SK-N-SH treated with all-trans-retinoic acid at 6 μM for 48 hours (cell line): ENCODE results near the gene GALE.

ENCODE experiments used
- ATAC-seq: fragments of 200-7000 bp; cut with Tn5 transposase; 3 replicates; pipeline ENCODE4 v1.9.1; 2020; ENCODE audit warnings: mild to moderate bottlenecking, moderate library complexity
- ARNTL ChIP-seq: fragments of 450-650 bp; formaldehyde crosslinking; IDR thresholded peaks from 2 replicates; pipeline ENCODE4 v1.5.0; 2020; ENCODE audit warnings: low read depth, mild to moderate bottlenecking, moderate library complexity, borderline replicate concordance
- BACH2 ChIP-seq: fragments of 250-450 bp; sonication (Bioruptor Pico); IDR thresholded peaks from 2 replicates; pipeline ENCODE4 v1.9.0; 2021; ENCODE audit warnings: mild to moderate bottlenecking, borderline replicate concordance
- CREB5 ChIP-seq: fragments of 250-450 bp; sonication (Bioruptor Pico); IDR thresholded peaks from 2 replicates; pipeline ENCODE4 v1.5.1; 2020; ENCODE audit warnings: low read depth, mild to moderate bottlenecking, moderate library complexity
- CSDC2 ChIP-seq: fragments of 250-450 bp; sonication (Bioruptor Pico); IDR thresholded peaks from 2 replicates; pipeline ENCODE4 v1.5.0; 2020; ENCODE audit warnings: mild to moderate bottlenecking, moderate library complexity
- CSRNP3 ChIP-seq: fragments of 250-450 bp; sonication (Bioruptor Pico); IDR thresholded peaks from 2 replicates; pipeline ENCODE4 v1.5.1; 2021; ENCODE audit warnings: mild to moderate bottlenecking, moderate library complexity
- ESRRG ChIP-seq: fragments of 250-450 bp; sonication (Bioruptor Pico); IDR thresholded peaks from 2 replicates; pipeline ENCODE4 v1.6.1; 2021; ENCODE audit warnings: mild to moderate bottlenecking
- GLIS3 ChIP-seq: fragments of 250-450 bp; sonication (Bioruptor Pico); IDR thresholded peaks from 2 replicates; pipeline ENCODE4 v1.5.0; 2020; ENCODE audit warnings: mild to moderate bottlenecking, moderate library complexity
- ISL1 ChIP-seq: fragments of 250-450 bp; sonication (Bioruptor Pico); IDR thresholded peaks from 2 replicates; pipeline ENCODE4 v2.1.2; 2022; ENCODE audit warnings: mild to moderate bottlenecking, moderate library complexity
- OSR1 ChIP-seq: fragments of 250-450 bp; sonication (Bioruptor Pico); IDR thresholded peaks from 2 replicates; pipeline ENCODE4 v1.8.0; 2022; ENCODE audit warnings: moderate library complexity, mild to moderate bottlenecking, inconsistent platforms
- PATZ1 ChIP-seq: fragments of 250-450 bp; sonication (Bioruptor Pico); IDR thresholded peaks from 2 replicates; pipeline ENCODE4 v1.8.0; 2020; ENCODE audit warnings: mild to moderate bottlenecking, moderate library complexity, borderline replicate concordance
- POU6F1 ChIP-seq: fragments of 250-450 bp; sonication (Bioruptor Pico); IDR thresholded peaks from 2 replicates; pipeline ENCODE4 v1.8.0; 2021; ENCODE audit warnings: low read depth, mild to moderate bottlenecking, moderate library complexity, borderline replicate concordance
- PPARA ChIP-seq: fragments of 250-450 bp; sonication (Bioruptor Pico); IDR thresholded peaks from 2 replicates; pipeline ENCODE4 v1.5.0; 2020; ENCODE audit warnings: mild to moderate bottlenecking, borderline replicate concordance
- RARB ChIP-seq: fragments of 250-450 bp; sonication (Bioruptor Pico); IDR thresholded peaks from 2 replicates; pipeline ENCODE4 v1.8.0; 2021; ENCODE audit warnings: mild to moderate bottlenecking, moderate library complexity
- SNAI2 ChIP-seq: fragments of 250-450 bp; sonication (Bioruptor Pico); IDR thresholded peaks from 2 replicates; pipeline ENCODE4 v1.5.0; 2020; ENCODE audit warnings: mild to moderate bottlenecking, moderate library complexity
- TCF4 ChIP-seq: fragments of 250-450 bp; sonication (Bioruptor Pico); IDR thresholded peaks from 2 replicates; pipeline ENCODE4 v1.8.0; 2021; ENCODE audit warnings: mild to moderate bottlenecking, moderate library complexity, borderline replicate concordance
- TOX ChIP-seq: fragments of 250-450 bp; sonication (Bioruptor Pico); IDR thresholded peaks from 2 replicates; pipeline ENCODE4 v1.8.0; 2021; ENCODE audit warnings: mild to moderate bottlenecking, moderate library complexity, borderline replicate concordance
- ZC3H10 ChIP-seq: fragments of 250-450 bp; sonication (Bioruptor Pico); IDR thresholded peaks from 2 replicates; pipeline ENCODE4 v1.5.1; 2021; ENCODE audit warnings: mild to moderate bottlenecking, moderate library complexity
- ZFP3 ChIP-seq: fragments of 250-450 bp; sonication (Bioruptor Pico); IDR thresholded peaks from 2 replicates; pipeline ENCODE4 v1.5.0; 2020; ENCODE audit warnings: mild to moderate bottlenecking, moderate library complexity
- ZFP30 ChIP-seq: fragments of 450-650 bp; formaldehyde crosslinking; IDR thresholded peaks from 2 replicates; pipeline ENCODE4 v1.5.0; 2022; ENCODE audit warnings: mild to moderate bottlenecking, moderate library complexity
- ZNF565 ChIP-seq: fragments of 450-650 bp; formaldehyde crosslinking; conservative IDR thresholded peaks from 2 replicates; pipeline ENCODE4 v1.5.0; 2020; ENCODE audit warnings: low read depth, mild to moderate bottlenecking, moderate library complexity
- ZNF70 ChIP-seq: fragments of 450-650 bp; formaldehyde crosslinking; IDR thresholded peaks from 2 replicates; pipeline ENCODE4 v1.5.0; 2020; ENCODE audit warnings: mild to moderate bottlenecking, moderate library complexity
- ZNF8 ChIP-seq: fragments of 450-650 bp; formaldehyde crosslinking; IDR thresholded peaks from 2 replicates; pipeline ENCODE4 v1.5.0; 2020; ENCODE audit warnings: mild to moderate bottlenecking, moderate library complexity

The GALE gene

GRCh38 chr1:23845163-23845562, 44.6 kb upstream of the GALE start (continued):
- no peak for TF ChIP-seq ZNF8 (CRISPR knock-in tag)
- TF ChIP-seq PPARA (CRISPR knock-in tag), result no peak
- TF ChIP-seq GLIS3 (CRISPR knock-in tag), result no peak
- TF ChIP-seq ZC3H10, result no peak
- TF ChIP-seq ZFP30 (CRISPR knock-in tag), result no peak
- TF ChIP-seq CSDC2, result no peak

GRCh38 chr1:23843644-23844043, 43.1 kb upstream of the GALE start:
- ATAC-seq, result no peak
- TF ChIP-seq OSR1, result no peak
- TF ChIP-seq GLIS3 (CRISPR knock-in tag), result no peak
- no peak for TF ChIP-seq BACH2 (CRISPR knock-in tag)
- TF ChIP-seq CREB5 (CRISPR knock-in tag), result no peak
- no peak for TF ChIP-seq ZC3H10
- no peak for TF ChIP-seq ZFP30 (CRISPR knock-in tag)
- no peak for TF ChIP-seq PPARA (CRISPR knock-in tag)
- no peak for TF ChIP-seq ESRRG
- no peak for TF ChIP-seq TOX
- no peak for TF ChIP-seq ZNF70
- TF ChIP-seq CSRNP3 (CRISPR knock-in tag), result no peak
- TF ChIP-seq TCF4 (CRISPR knock-in tag), result no peak
- no peak for TF ChIP-seq ZNF8 (CRISPR knock-in tag)
- TF ChIP-seq ISL1 (CRISPR knock-in tag), result no peak
- no peak for TF ChIP-seq ARNTL (CRISPR knock-in tag)
- TF ChIP-seq SNAI2 (CRISPR knock-in tag), result no peak
- TF ChIP-seq ZFP3 (CRISPR knock-in tag), result no peak
- no peak for TF ChIP-seq ZNF565
- TF ChIP-seq, all 23 proteins: peak for 0

GRCh38 chr1:23838401-23838866, 37.9 kb upstream of the GALE start:
- ATAC-seq, result peak; percentile 100

GRCh38 chr1:23837908-23838307, 37.4 kb upstream of the GALE start:
- ATAC-seq, result peak; percentile 10; the same call in 2 of the 3 replicates
- TF ChIP-seq ZFP30 (CRISPR knock-in tag), result no peak
- no peak for TF ChIP-seq SNAI2 (CRISPR knock-in tag)
- TF ChIP-seq PATZ1 (CRISPR knock-in tag), result no peak
- no peak for TF ChIP-seq ZNF70
- no peak for TF ChIP-seq TOX
- no peak for TF ChIP-seq RARB (CRISPR knock-in tag)

More at GRCh38 chr1:23838401-23838866, 37.9 kb upstream of the GALE start:
- TF ChIP-seq TCF4 (CRISPR knock-in tag) (no peak), GLIS3 (CRISPR knock-in tag) (no peak), BACH2 (CRISPR knock-in tag) (no peak), ZC3H10 (no peak)

GRCh38 chr1:23836037-23836436, 35.5 kb upstream of the GALE start:
- ATAC-seq, result no peak
- TF ChIP-seq CREB5 (CRISPR knock-in tag) (no peak), POU6F1 (CRISPR knock-in tag) (no peak), CSDC2 (no peak), RARB (CRISPR knock-in tag) (no peak), ZFP30 (CRISPR knock-in tag) (no peak), ZNF565 (no peak), SNAI2 (CRISPR knock-in tag) (no peak), ZNF8 (CRISPR knock-in tag) (no peak), CSRNP3 (CRISPR knock-in tag) (no peak), GLIS3 (CRISPR knock-in tag) (no peak), ISL1 (CRISPR knock-in tag) (no peak), ARNTL (CRISPR knock-in tag) (no peak), TCF4 (CRISPR knock-in tag) (no peak), PPARA (CRISPR knock-in tag) (no peak), ZFP3 (CRISPR knock-in tag) (no peak)
